AG08396 (cell line): ENCODE results near the gene C4BPA.

ENCODE experiments used
- DNase-seq: peaks from one replicate; pipeline ENCODE4 v3.0.0; 2012; ENCODE audit warnings: low spot score, mixed read lengths

Gene C4BPA

GRCh38 chr1:207191061-207191460, 87.0 kb downstream of the C4BPA start:
- no peak for DNase-seq

GRCh38 chr1:207191776-207192175, 87.7 kb downstream of the C4BPA start:
- no peak for DNase-seq

- no peak for DNase-seq
These were observed 90.2 kb downstream of the C4BPA start for GRCh38 chr1:207194197-207194596.
